Esophagus muscularis mucosa (tissue), 4 donors: Measurements from ENCODE around the gene PRKAG2. TPM values are rescaled to one million over a fixed set of nuclear protein-coding genes. Genes with fewer than 3 reads are reported as not detected.

Experiments used
- DNase-seq: peaks from one replicate; pipeline ENCODE4 v3.0.0-alpha.2; 2017; ENCODE audit errors: extremely low spot score
- H3K27ac ChIP-seq, 4 donors: fragments of 200-600 bp; sonication (generic); replicated peaks in 1 of 4; 1 replicate in 3 of 4; 2 replicates in 1 of 4; pipeline ENCODE4 v1.5.1; 2016 to 2019; ENCODE audit warnings: mild to moderate bottlenecking in 1 of 4
- H3K27me3 ChIP-seq, 4 donors: fragments of 200-600 bp; sonication (generic); one replicate each; pipeline versions ENCODE4 v1.5.1 to v1.6.0; 2016 to 2019
- H3K36me3 ChIP-seq, 4 donors: fragments of 200-600 bp; sonication (generic); one replicate each; pipeline ENCODE4 v1.5.1; 2016 to 2019
- H3K4me1 ChIP-seq, 4 donors: fragments of 200-600 bp; sonication (generic); one replicate each; pipeline ENCODE4 v1.5.1; 2016 to 2019
- H3K4me3 ChIP-seq, 4 donors: fragments of 200-600 bp; sonication (generic); 1 replicate in 2 of 4; 2 replicates in 2 of 4; pipeline ENCODE4 v1.5.1; 2016 to 2019; ENCODE audit warnings: mild to moderate bottlenecking in 4 of 4, moderate library complexity in 1 of 4
- H3K9me3 ChIP-seq, 4 donors: fragments of 200-600 bp; sonication (generic); 1 replicate in 3 of 4; 2 replicates in 1 of 4; pipeline ENCODE4 v1.5.1; 2016 to 2019
- CTCF ChIP-seq, 3 experiments: fragments of 200-600 bp in 2 of 3; fragments of 450-650 bp in 1 of 3; sonication (generic) in 2 of 3; IDR thresholded peaks; one replicate each; pipeline ENCODE4 v1.5.1; 2017 to 2019; ENCODE audit warnings: antibody characterized with exemption in 3 of 3, mild to moderate bottlenecking in 2 of 3, moderate library complexity in 1 of 3
- EP300 ChIP-seq: sonication (generic); formaldehyde crosslinking; IDR thresholded peaks from one replicate; pipeline ENCODE4 v1.6.1; 2017; ENCODE audit warnings: antibody characterized with exemption
- POLR2A ChIP-seq: fragments of 450-650 bp; IDR thresholded peaks from one replicate; pipeline ENCODE4 v1.6.1; 2017; ENCODE audit warnings: antibody characterized with exemption, moderate library complexity, mild to moderate bottlenecking, low read depth
- POLR2AphosphoS5 ChIP-seq, 2 donors: sonication (generic); formaldehyde crosslinking; IDR thresholded peaks; one replicate each; pipeline ENCODE4 v1.6.1; 2017; ENCODE audit warnings: antibody characterized with exemption in 2 of 2
- WGBS: methylation state at CpG from one replicate; pipeline ENCODE4 v1.1.5; 2018; 5-methylcytosine and 5-hydroxymethylcytosine counted together
- intact Hi-C: fragments of 100-400 bp; cut with DNase I; formaldehyde crosslinking; loops from one replicate; pipeline ENCODE4 v1.15.1; 2023
- total RNA-seq, 4 donors: library from RNA; depleted of rRNA; stranded (reverse); fragments of >200 nt; gene quantifications; one replicate each; pipeline versions ENCODE4 v1.1.0 to v1.2.1, GENCODE V29; 2016

PRKAG2 gene
- total RNA-seq, 4 donors from 2014 or later = 51.3 to 97.2 (median 77.5) TPM

DNA sequence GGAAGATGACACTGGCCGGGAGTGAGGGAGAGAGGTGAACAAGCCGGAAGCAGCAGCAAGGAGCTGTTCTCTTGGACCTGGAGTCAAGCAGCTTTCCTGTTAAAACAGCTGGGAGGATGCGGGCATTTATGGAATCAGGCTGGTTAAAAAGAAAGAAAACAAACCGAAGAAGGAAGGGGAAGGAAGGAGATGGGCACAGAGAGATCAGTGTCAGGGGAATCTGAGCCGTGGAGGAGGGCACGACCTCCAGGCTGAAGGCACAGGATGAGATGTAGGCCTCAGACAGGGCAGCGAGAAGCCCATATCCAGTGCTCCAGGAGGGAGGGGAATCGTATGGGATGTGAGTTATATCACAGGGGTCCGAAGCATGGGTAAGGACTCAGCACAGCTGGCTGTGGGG lies 251.3 kb downstream of the PRKAG2 start:
- 79% methylated on average over 9 of the region's 9 CpGs for WGBS
- Histone ChIP-seq H3K4me1 (peaks cover 18 to 73% (median 64%) of the 10 kb centered on the region in 4 donors), H3K27me3 (no peaks in the 10 kb centered on the region), H3K4me3 (no peak overlapping the region), H3K9me3 (no peaks in the 10 kb centered on the region), H3K36me3 (peaks cover 0 to 16% (median 0%) of the 10 kb centered on the region in 4 donors), H3K27ac (peak overlapping the region in 2 of 4 donors; percentile 18 to 40)
- intact Hi-C loops = loop anchor here (2.0 to 5.0 kb wide), 3 partner anchors 25 to 132 kb away; no protein-coding TSS in a partner anchor
- TF ChIP-seq CTCF (IDR thresholded peaks at IDR 0.05) (no peak), POLR2AphosphoS5 (IDR thresholded peaks at IDR 0.05) (no peak), EP300 (no peak), POLR2A (no peak)
- no peak for DNase-seq

GRCh38 chr7:151624246-151624928 lies 252.5 kb downstream of the PRKAG2 start:
- peaks cover 8 to 61% (median 55%) of the 10 kb centered on the region in 4 donors for H3K4me1 ChIP-seq
- H3K9me3 ChIP-seq = no peaks in the 10 kb centered on the region
- peaks cover 0 to 16% (median 0%) of the 10 kb centered on the region in 4 donors for H3K36me3 ChIP-seq
- no peak for DNase-seq
- no peaks in the 10 kb centered on the region for H3K27me3 ChIP-seq
- TF ChIP-seq POLR2AphosphoS5 (IDR thresholded peaks at IDR 0.05) (no peak), CTCF (IDR thresholded peaks at IDR 0.05) (no peak), EP300 (no peak), POLR2A (no peak)
- peak overlapping the region in 1 of 4 donors; percentile 39 for H3K27ac ChIP-seq
- H3K4me3 ChIP-seq = no peak overlapping the region
- WGBS = 87% methylated on average over 16 of the region's 18 CpGs
- intact Hi-C loops = no loop called here

DNA sequence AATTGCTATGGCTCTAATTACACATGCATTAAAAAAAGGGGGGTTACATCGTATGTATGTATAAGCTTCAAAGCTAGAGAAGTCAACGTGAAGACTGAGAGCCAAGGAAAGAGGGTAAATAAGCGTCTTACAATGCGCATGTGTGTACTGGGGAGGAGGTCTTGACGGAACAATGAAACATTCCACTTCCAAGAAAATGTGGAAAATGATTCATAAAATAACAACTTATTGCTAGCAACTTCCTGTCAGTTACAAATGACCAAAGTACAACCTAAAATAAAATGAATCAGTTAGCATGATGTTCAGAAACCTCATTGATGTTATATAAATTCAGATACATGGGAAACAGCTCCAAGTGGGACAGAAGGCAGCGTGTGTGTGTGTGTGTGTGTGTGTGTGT lies 253.1 kb downstream of the PRKAG2 start:
- Histone ChIP-seq H3K4me1 (peaks cover 1 to 55% (median 48%) of the 10 kb centered on the region in 4 donors), H3K4me3 (no peak overlapping the region), H3K27me3 (no peaks in the 10 kb centered on the region), H3K9me3 (no peaks in the 10 kb centered on the region), H3K36me3 (peaks cover 0 to 21% (median 0%) of the 10 kb centered on the region in 4 donors), H3K27ac (peak overlapping the region in 1 of 4 donors; percentile 39)
- DNase-seq = no peak
- TF ChIP-seq POLR2AphosphoS5 (IDR thresholded peaks at IDR 0.05) = no peak
- no peak for TF ChIP-seq POLR2A
- no peak for TF ChIP-seq EP300
- TF ChIP-seq CTCF (IDR thresholded peaks at IDR 0.05) = no peak
- WGBS = 67% methylated on average over 6 of the region's 6 CpGs
- intact Hi-C loops = no loop called here

DNA sequence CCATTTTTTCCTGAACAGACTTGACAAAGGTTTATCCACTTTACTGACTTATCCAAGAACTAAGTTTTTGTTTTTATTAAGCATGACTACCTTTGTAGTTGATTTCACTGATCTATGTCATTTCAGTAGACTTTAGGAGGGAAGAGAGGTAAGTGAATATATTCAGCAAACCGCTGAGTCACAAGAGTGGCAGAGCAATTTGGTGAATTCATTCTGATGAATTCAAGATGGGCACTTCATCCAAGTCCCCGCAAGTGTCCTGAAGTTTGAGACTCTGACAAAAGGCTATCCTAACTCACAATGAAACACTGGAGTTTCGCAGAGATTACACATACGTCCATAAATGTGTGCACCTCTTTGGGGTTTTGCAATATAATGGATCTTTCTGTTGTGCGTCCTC lies 255.0 kb downstream of the PRKAG2 start:
- intact Hi-C loops = no loop called here
- peaks cover 0 to 22% (median 0%) of the 10 kb centered on the region in 4 donors for H3K36me3 ChIP-seq
- no peaks in the 10 kb centered on the region for H3K9me3 ChIP-seq
- H3K4me3 ChIP-seq = no peak overlapping the region
- H3K4me1 ChIP-seq = peaks cover 0 to 42% (median 36%) of the 10 kb centered on the region in 4 donors
- DNase-seq = no peak
- WGBS = 95% methylated on average over 5 of the region's 5 CpGs
- no peak overlapping the region for H3K27ac ChIP-seq
- TF ChIP-seq EP300 (no peak), POLR2A (no peak), CTCF (IDR thresholded peaks at IDR 0.05) (no peak), POLR2AphosphoS5 (IDR thresholded peaks at IDR 0.05) (no peak)
- H3K27me3 ChIP-seq = no peaks in the 10 kb centered on the region
